NCI-H2196 (cell line): Measurements from ENCODE around the gene LKAAEAR1.

Source experiments
- DNase-seq: peaks from one replicate; lab custom pipeline; 2025; ENCODE audit not compliant: unreplicated experiment; lab: John Stamatoyannopoulos, UW

LKAAEAR1 gene

DNA sequence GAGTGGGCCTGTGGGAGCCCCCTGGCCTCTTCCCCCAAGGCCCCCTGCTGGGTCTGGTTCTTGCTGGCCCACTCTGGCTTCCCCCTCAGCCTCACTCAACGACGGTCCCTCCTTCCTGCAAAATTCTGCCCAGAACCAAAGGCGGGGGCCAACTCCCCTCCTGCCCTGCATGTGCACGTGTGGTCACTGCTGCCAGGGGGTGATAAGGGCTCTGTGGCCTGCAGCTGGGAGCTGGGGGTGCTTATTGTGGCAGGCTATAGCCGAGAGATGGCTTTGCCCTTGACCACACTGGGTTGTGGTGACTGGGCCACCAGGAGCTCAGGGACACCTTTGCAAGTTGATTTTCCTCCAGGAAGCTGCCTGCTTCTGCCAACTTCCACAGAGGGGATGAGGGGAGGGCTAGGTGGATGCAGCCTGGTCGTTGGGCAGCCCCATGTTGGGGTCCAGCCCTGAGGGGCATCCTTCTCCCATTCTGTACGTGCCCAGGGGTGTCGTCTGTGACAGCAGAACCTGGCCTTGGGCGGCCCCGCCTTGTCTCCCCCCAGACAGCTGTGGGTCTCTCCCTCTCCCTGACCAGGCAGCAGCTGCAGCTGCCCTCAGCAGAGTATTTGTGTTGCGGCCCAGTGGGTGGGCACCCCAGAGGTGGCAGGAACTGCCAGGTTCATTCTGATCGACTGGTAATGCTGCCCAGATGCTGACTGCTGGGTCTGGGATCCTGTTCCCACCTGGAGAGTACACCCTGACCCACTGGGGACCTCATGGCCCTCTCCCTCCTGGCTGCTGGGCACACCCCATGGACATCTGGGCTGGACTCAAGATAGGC, 15.6 kb downstream of the LKAAEAR1 start:
- no peak for DNase-seq

DNA sequence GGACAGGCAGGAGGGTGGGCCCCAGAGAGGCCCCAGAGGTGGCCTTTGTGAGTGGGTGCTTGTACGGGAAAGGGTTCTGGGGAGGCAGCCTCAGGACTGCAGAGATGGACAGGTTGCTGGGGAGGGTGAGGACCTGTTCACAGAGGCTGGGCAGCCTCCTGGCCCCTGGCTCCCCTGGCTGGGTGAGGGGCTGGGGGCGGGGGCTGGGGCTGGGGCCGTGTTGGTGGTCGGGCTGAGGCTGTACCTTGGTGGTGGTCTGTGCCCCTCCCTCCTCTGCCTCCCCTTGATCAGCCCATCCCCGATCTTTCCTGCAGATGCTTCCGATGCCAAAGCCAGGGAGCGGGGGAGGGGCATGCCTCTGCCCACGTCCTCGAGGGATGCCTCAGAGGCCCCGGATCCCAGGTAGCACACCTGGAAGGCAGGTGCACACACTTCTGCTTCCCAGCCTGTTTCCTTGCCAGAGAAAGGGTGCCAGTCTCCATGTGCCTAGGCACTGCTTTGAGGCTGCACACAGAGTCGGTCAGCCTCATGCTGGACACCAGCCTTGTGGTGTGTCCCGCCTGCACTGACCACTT, 16.4 kb downstream of the LKAAEAR1 start:
- DNase-seq, result no peak

DNA sequence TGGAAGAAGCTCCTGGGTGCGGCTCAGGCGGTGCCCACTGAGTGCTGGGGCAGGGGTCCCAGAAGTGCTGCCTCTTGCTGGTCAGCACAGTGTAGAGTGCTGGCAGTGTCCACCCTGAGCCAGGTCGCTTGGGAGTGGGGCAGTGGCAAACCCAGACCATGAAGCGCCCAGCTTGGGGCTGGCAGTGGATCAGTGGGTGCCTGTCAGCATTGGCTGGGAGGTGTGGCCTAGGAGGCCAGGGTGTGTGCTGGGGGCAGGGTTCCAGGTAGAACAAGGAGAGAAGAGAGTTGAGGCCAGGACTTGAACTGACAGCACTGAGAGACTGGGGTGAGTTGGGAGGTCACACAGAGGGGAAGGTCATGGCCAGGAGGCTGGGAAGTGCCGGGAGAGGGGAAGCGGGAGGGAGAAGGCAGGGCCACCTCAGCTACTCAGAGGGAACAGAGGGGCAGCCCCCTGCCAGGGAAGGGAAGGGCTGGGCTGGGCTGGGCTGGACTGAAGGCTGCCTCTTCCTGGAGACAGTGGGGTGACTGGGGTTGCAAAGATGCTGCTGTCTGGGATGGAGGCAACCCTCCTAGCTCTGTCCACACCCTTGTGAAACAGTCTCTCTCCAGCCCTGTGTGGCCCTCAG, 17.1 kb downstream of the LKAAEAR1 start:
- DNase-seq, result no peak

DNA sequence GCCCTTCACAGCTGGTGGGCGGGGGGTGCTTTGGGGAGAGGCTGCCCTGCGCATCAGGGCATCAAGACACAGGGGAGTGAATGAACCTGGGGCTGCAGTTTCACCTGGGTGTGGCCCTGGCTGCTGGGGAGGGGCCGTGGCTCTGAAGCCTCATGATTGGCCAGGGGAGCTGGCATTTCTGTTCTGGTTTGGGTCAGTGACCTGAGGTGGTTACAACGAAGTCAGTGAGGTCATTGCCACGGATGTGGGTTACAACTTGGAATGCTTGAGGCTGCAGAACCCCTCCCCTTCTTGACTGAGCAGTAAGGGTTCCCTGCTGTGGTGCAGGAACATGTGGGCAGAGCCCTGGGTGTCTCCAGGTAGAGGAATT, 18.2 kb downstream of the LKAAEAR1 start:
- DNase-seq, result peak; percentile 28

DNA sequence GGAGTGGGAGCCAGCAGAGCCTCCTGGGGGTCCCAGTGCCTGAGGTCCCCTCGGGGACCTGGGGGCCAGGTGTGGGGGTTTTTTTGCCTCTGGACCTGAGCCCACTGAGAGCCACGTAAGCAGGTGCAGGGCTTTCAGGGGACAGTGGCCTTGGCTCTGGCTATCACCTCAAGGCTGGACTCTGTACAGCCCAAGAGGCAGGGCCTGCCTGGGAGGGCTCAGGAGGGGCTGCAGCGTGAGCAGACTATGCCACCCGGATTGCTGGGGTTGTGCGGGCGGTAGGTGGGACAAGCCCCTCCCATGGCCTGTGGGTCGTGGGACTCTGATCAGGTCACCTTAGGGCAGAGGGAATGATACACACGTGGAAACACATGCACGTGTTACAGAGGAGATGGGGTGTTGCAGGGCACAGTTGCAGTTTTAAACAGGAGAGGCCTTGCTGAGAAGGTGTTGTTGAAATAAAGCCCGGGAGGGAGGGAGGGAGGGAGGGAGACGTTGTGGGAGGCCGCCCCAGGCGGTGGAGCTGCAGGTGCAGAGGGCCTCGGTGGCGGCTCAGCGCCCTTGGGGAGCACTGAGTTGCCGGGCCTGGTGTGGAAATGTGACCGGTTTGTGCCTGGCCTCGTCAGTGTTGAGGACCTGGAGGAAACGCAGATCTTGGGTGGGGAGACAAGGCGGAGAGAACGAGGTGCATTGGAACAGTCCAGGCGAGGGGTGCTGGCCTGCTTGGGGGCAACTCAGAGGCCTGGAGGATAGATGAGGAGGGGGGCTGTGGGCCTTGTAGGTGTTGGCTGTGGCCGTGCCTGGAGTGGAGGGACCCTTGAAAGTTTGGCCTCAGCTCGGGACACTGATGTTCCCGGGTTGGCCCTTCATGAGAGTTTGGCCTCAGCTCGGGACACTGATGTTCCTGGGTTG, 18.9 kb downstream of the LKAAEAR1 start:
- no peak for DNase-seq

DNA sequence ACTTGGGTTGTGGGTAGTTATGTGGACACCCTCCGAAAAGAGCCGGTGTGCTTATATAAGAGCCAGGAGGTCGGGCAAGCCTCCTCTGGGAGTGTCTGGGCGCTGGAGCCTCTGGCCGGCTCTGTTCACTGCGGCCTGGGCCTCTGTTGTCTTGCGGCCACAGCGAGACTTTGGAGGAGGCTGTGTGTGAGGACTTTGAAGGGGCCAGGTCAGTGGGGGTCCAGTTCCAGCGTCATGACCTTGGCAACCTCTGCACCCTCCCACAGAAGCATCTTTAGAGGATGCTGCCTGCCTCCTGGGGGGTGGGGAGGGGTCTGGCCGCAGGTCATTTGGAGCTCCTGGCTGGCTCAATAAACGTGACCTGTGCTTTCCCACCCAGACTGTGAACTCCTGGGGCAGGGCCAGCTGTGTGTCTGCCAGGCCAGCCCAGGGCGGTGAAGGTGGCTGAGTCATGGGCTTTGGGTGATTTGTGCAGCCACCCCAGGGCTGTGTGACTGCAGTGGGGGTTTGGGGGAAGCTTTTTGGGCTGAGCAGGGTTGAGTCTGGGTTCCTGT, 20.0 kb downstream of the LKAAEAR1 start:
- no peak for DNase-seq

DNA sequence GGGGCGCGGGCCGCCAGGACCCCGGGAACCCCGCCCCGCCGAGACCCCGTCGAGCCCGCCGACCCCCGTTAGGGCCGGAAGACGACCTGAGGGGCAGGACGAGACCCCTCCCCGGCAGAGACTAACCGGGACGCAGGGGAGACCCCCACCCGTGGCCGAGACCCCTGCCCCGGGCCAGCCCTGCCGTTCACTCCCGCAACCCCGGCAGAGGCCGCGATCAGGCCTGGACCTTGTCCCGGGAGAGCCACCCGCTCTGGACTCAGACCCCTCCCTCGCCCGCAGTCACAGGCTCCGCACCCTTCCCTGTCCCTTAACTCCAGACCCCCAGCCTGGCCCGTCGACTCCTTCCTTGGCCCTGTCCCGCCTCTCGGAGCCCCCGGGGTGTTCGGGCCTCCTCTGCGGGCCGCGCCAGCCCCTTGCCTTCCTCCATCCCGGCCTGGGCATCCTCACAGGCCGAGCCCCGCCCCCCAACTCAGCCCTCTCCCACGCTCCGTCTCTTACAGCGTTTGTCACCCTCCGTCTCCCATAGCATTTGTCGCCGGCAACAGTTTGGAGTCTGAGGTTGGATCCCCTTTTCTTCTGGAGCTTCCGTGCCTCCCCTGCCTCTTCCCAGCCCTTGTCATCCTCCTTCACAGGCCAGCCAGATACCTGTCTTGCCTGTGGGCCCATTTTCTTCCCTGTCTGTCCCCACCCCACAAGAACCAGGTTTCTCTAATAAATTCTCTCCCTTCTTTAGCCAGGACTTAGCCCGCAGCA, 20.6 kb downstream of the LKAAEAR1 start:
- DNase-seq, result no peak

DNA sequence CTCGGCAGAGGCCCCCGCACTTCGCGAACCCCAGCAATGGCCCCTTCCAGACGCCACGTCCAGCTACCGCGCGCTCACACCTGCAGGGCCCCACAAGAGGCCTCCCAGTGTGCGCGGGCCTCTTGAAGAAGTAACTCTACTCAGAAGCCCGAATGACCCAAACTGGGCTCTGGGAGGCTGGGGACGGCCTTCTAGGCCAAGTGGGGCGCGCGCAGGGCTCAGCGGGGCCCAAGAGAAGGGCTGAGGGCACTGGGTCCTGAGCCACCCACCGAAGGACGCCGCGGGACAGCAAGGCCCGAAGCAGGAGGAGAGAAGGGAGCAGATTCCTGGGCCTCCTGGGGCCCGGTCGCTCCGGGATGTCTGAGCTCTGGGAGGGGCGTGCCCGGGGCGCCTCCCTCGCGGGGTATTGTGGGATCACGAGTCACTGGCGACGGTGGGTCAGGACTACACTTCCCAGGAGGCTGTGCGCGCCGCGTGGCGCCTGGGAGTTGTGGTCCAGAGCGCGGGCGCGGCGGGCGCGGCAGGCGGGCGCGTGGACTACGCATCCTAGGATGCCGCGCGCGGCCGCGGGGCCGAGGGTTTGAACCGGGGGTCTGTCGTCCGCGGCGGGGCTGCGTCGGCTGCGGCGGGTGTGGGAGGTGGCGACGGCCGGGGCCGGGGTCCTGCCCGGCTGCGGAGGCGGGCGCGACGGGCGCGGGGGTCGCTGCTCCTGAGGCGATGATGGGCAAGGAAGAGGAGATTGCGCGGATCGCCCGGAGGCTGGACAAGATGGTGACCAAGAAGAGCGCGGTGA, 21.4 kb downstream of the LKAAEAR1 start, which contains the start of gene TCEA2:
TCEA2 (plus strand) TSS at position 603 of the 793 bp plus-strand sequence; CDS start at position 718, 115 bp downstream.
- DNase-seq, result peak; percentile 97

DNA sequence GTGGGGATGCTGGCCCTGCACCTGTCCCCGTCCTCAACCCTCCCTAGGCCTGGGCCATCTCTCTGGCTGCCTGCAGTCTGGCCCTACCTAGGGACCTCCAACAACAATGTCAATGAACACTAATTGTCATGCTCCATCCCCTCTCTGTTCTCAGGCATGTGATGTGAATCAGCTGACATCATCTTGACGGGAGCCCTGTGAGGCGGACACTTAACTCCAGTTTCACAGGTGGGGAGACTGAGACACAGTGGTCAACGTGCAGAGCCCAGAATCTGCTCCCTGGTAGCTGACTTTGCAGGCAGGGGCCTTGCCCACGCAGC, 22.0 kb downstream of the LKAAEAR1 start:
- no peak for DNase-seq

DNA sequence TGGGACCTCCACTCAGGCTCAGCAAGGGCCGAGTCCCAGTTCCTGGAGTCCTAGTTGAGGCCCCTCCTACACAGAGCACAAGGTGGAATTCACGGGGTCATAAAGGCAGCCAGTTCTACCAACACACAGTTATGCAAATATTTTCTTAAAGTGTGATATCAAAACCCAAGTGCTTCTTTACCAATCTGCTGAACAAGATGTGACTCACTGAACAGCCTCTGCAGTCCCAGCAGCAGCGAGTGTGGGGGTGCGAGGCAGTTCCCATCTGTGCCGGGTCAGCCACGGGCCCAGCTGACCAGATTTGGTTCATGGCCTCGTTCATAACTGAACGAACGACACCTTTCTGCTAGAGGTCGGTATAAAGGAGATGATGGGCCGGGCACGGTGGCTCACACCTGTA, 25.7 kb downstream of the LKAAEAR1 start:
- no peak for DNase-seq

DNA sequence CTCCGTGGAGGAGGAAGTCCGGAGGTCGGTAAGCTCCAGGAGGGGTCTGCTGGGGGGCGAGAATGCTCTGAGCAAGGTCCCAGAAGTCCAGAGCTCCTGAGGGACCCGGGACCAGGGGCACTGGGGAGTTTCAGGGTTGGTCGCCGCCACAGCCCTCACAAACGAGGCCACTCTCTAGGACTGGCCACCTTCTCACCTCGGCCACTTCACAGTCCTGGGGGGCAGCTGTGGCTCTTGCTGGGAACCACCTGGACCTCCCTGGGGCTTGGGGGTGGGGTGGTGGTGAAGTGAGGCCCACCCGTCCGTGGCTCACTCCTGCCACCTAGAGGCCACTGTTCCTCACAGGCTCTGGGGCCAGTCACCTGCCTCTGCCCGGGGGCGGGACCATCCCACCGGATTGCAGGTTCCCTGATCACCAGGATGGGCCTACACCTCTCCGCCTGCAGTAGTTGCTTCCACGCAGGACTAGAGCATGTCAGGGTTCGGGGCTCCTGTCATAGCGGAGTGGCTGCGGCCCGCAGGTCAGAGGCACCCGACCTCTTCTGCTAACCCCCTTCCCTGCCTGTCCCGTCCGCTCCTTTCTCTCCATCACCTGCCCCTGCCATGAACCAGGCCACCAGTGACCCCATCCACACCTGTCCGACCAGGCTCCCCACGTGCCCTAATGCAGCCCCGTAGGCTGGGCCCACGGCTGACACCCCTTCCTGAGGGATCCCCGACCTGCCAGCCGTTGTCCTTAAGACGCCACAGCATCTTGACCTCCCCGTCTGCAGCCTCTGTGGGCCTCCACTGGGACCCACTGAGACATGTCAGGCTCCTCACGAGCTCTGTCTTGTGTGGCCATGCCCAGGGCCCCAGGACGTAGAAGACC, 26.3 kb downstream of the LKAAEAR1 start:
- DNase-seq, result peak; percentile 90

DNA sequence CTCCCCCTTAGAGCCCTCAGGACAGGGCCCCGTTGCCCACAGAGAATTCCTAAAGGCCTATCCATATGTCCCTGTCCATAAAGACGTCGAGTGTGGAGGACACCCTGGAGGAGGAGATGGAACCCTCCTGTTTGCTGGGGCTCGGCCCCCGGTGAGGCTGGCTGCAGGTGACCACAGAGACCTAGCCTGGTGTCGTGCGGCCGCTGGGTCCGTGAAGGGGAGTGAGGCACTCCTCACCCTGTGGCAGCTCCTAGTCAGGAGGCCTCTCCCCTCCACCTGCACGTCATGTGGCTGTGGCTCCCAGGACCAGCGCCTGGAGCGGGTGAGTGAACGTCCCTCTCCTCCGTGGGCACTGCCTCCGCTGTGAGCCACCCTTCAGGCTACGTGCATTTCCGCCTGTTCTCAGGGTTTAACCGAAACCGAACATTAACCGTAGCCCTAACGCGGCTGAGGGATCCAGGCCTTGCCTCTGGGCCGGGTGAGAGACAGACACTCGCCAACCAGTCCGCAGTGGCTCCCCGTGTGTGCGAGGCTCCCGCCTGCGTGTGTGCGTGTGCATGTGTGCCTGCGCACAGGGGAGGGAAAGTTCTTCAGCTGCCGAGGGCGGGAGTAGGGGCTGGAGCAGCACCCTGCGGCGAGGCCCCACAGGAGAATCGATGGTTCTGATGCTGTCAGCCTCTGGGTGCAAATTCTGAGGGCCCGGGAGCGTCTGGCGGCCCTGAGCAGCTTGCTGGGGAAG, 27.1 kb downstream of the LKAAEAR1 start:
- no peak for DNase-seq

DNA sequence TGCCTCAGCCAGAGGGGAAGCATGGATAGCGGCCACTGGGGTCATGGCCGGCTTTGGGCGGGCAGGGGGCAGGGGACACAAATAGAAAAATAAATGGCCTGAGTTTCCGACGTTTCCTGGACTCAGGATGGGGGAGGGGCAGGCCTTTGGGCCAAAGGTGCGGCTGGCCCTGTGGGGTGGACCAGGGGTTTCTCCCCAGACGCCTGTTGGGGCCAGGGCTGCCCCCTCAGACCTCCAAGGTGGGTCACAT, 27.6 kb downstream of the LKAAEAR1 start:
- DNase-seq, result no peak

DNA sequence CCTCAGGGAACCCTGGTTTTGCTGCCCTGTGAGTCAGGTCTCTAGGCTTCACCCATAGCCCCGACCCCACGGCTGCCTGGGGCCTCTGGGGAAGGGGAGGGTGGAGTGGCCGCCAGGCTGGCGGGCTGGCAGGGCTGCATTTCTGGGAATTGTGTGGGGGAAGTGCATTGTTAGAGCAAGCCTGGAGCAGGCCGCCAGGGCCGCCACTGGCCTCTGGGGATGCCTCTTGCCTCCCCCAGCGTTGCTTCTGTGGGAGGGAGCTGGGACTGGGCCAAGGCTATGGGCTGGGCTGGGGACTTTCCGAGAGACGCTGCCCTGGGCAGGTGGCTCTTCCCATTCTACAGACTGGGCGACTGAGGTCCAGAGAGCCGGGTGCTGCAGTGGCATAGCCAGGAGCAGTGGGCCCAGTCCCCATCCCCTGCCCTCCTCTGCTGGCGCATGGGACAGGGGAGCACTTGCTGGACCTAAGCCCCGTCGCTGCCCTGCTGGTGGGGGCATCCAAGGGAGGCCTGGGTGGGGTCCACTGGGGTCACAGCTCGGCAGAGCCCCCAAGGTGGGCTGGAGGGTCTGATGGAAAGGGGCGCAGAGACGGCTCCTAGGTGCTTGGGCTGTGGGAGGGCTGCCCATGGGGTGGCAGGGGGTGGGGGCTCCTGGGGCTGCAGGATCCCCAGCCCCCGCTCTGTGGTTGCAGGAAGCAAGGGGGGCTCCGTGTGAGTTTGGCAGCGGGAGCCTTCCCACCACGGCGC, 28.1 kb downstream of the LKAAEAR1 start:
- DNase-seq, result peak; percentile 28

DNA sequence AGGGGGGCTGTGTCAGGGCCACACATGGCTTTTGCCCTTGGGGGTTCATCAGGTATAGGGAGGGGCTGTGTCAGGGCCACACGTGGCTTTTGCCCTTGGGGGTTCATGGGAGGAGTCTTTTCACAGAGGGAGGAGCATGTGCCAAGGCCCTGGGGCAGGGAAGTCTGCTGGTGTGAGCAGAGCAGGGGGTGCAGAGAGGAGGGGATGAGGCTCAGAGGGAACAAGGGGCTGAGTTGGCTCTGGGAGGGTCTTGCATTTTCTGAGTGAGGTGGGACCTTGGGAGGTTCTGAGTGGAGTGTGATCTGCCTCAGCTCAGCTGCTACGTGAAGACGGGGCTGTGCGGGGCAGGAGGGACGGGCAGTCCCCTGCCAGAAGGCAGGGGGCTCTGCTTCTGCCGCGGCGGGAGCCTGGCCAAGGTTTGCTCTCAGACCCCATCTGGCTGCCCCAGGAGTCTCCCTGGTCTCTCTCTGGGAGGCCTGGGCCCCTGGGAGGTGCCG, 28.8 kb downstream of the LKAAEAR1 start:
- DNase-seq, result no peak

DNA sequence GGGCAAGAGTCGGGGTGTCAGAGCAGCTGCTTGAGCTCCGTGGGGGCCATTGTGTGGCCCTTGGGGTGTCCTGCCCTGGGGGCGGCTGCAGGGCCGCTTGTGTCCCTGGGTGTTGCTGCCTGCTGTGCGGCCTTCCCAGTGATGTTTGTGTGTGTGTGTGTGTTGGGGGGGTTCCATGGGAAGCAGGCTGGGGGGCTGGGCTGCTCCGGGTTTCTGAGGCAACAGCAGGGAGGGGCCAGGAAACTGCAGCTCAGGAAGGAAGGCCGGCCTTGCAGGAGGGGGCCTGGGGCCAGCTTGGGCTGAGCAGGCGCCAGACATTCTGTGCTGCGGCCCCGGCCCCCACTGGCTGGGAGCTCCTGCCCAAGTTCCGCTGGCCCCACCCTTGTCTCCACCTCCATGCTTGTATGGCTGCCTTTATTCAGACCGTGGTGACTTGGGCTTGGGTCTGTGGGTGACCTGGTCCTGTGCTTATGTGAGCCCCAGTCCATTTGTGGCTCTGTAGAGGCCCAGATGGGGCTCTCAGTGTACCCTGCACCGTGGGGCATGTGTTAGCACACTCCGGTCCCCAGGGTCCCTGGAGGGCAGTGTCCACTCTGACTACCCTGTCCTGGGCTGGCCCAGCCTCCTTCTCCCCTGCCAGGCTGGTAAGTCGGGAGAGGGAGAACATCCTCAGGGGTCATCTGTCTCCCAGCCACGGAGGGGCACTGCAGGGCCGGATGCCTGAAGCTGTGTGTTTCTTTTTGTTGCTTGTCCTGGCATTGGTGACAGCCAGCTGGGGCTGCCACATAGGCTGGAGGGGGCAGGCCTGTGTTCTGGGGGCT, 30.1 kb downstream of the LKAAEAR1 start:
- DNase-seq, result no peak
